ENCODE measurements around the gene SERPING1. TPM values are rescaled to one million over a fixed set of nuclear protein-coding genes. Genes with fewer than 3 reads are reported as not detected.
"Not testable (repeated sequence)": the region's sequence is repeated elsewhere in the genome, so short reads cannot be mapped to it uniquely, and the experiment has no call there.

The SERPING1 gene
- polyA plus RNA-seq, 3 donors: 163 to 672 (median 549) TPM

- no peak overlapping the region for H3K27ac ChIP-seq (ENCODE audit: low read depth, low read length)
- WGBS, 3 donors: 5 to 8% (median 6%) methylated on average over 10 of the region's 10 CpGs
Measured at GRCh38 chr11:57647372-57647771, 49.9 kb downstream of the SERPING1 start.

- 7 to 15% (median 12%) methylated on average over 13 of the region's 13 CpGs for WGBS, 3 donors
- no peak overlapping the region for H3K27ac ChIP-seq (ENCODE audit: low read depth, low read length)
Measured at GRCh38 chr11:57647960-57648800, 50.7 kb downstream of the SERPING1 start.

- no peak overlapping the region for H3K27ac ChIP-seq (ENCODE audit: low read depth, low read length)
- WGBS, 3 donors: 1 to 9% (median 3%) methylated on average over 22 to 23 of the region's 23 CpGs
Measured at GRCh38 chr11:57648801-57649735, 51.6 kb downstream of the SERPING1 start.

GRCh38 chr11:57649826-57650738 is 52.6 kb downstream of the SERPING1 start, which contains the start of gene YPEL4:
YPEL4 (minus strand) TSS chr11:57649912; CDS start chr11:57647107, 2,805 bp downstream.
- WGBS, 3 donors: 14 to 17% (median 15%) methylated on average over 15 of the region's 15 CpGs
- no peak within 1 kb of the TSS for H3K27ac ChIP-seq (ENCODE audit: low read depth, low read length)

GRCh38 chr11:57650739-57651090 is 53.2 kb downstream of the SERPING1 start:
- WGBS, 3 donors: 58 to 77% (median 72%) methylated on average over 5 of the region's 5 CpGs
- H3K27ac ChIP-seq (ENCODE audit: low read depth, low read length): no peak overlapping the region

GRCh38 chr11:57651408-57651807 is 53.9 kb downstream of the SERPING1 start:
- WGBS, 3 donors: 63 to 87% (median 85%) methylated on average over 7 of the region's 7 CpGs

GRCh38 chr11:57652230-57652629 is 54.7 kb downstream of the SERPING1 start:
- not testable (repeated sequence) for H3K27ac ChIP-seq (ENCODE audit: low read depth, low read length)
- WGBS, 3 donors: 69 to 77% (median 77%) methylated on average over 14 of the region's 14 CpGs

More at GRCh38 chr11:57651408-57651807, 53.9 kb downstream of the SERPING1 start:
- no peak overlapping the region for H3K27ac ChIP-seq (ENCODE audit: low read depth, low read length)

- no peak overlapping the region for H3K27ac ChIP-seq (ENCODE audit: low read depth, low read length)
- WGBS, 3 donors: 60 to 85% (median 75%) methylated on average over 3 of the region's 3 CpGs
Measured at GRCh38 chr11:57652662-57653061, 55.2 kb downstream of the SERPING1 start.

GRCh38 chr11:57653163-57653562 is 55.7 kb downstream of the SERPING1 start:
- H3K27ac ChIP-seq (ENCODE audit: low read depth, low read length): no peak overlapping the region

GRCh38 chr11:57656885-57657193 is 59.4 kb downstream of the SERPING1 start:
- WGBS, 3 donors: 17 to 27% (median 21%) methylated on average over 5 of the region's 5 CpGs
- H3K27ac ChIP-seq (ENCODE audit: low read depth, low read length): no peak overlapping the region

More at GRCh38 chr11:57653163-57653562, 55.7 kb downstream of the SERPING1 start:
- WGBS, 3 donors: 26 to 42% (median 30%) methylated on average over 3 of the region's 3 CpGs

- 0% methylated on average over 43 to 45 of the region's 45 CpGs for WGBS, 3 donors
Measured at GRCh38 chr11:57657194-57658022, 59.9 kb downstream of the SERPING1 start, which contains the start of gene CLP1. CLP1 (plus strand) TSS chr11:57657762; CDS start chr11:57659477, 1,715 bp downstream.

GRCh38 chr11:57658023-57658361 is 60.5 kb downstream of the SERPING1 start:
- WGBS, 3 donors: 0% methylated on average over 8 of the region's 8 CpGs
- no peak overlapping the region for H3K27ac ChIP-seq (ENCODE audit: low read depth, low read length)

More at GRCh38 chr11:57657194-57658022, 59.9 kb downstream of the SERPING1 start, which contains the start of gene CLP1:
- no peak within 1 kb of the TSS for H3K27ac ChIP-seq (ENCODE audit: low read depth, low read length)

- no peak overlapping the region for H3K27ac ChIP-seq (ENCODE audit: low read depth, low read length)
- WGBS, 3 donors: 92 to 97% (median 97%) methylated on average over 14 of the region's 14 CpGs
Measured at GRCh38 chr11:57659669-57660068, 62.2 kb downstream of the SERPING1 start.

GRCh38 chr11:57662893-57663292 is 65.4 kb downstream of the SERPING1 start:
- H3K27ac ChIP-seq (ENCODE audit: low read depth, low read length): no peak overlapping the region
- WGBS, 3 donors: 74 to 76% (median 75%) methylated on average over 4 of the region's 4 CpGs

- H3K27ac ChIP-seq (ENCODE audit: low read depth, low read length): no peak overlapping the region
- WGBS, 3 donors: 79 to 85% (median 80%) methylated on average over 9 of the region's 9 CpGs
Measured at GRCh38 chr11:57663975-57664374, 66.5 kb downstream of the SERPING1 start.
